SKM-1 treated with dmso at 0.1 percent for 144 hours (cell line): ENCODE results near the gene RTL1.

Experiments used
- DNase-seq: peaks from one replicate; lab custom pipeline; 2025; ENCODE audit not compliant: unreplicated experiment; lab: John Stamatoyannopoulos, UW

The RTL1 gene

GRCh38 chr14:100854435-100854834 is 49.1 kb downstream of the RTL1 start:
- no peak for DNase-seq

DNA sequence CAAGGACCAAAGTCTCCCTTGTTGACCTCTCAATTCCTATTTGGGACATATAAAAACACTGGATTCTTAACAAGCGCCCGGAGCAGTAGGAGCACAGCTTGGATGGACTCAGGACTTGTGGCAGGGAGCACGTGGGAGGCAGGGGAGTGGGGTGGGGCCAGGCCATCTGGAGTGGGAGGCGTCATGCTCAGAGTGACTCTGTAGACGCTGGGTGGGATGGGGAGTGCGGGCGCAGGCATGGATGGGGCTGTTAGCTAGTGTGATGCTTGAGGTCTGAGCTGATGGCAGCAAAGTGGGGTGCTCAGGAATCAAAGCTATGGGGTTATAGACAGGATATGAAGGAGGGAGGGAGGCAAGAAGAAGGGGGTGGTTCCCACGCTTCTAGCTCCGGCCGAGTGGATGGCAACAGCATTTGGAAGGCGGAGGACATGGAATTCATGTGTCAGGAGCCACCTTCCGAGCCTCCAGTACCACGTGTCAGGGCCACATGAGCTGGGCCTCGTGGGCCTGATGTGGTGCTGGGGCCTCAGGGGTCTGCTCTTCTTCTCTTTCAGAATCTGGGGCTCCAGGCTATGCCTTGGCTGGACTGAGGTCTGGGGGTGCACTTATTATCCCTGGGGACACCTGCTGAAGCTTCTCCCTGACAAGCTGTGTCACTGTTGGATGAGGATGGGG is 51.4 kb downstream of the RTL1 start:
- no peak for DNase-seq

DNA sequence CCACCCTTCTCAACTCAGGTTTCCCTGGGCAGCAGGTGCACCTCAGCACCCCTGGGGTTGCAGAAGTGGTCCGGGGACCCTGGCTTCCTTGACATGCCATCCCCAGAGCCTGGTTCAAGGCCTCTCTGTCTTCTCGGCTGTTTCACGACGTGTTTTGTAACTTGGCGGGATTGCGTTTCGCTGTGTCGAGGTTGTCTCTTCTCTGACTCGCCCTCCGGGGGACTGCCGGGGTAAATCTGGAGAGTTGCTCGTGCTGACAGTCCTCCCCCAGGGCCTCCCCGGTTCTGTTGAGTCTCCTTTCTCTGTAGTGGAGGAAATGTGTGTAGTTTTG is 52.0 kb downstream of the RTL1 start:
- DNase-seq = no peak

- peak; percentile 14 for DNase-seq
These were observed 52.5 kb downstream of the RTL1 start for GRCh38 chr14:100850841-100851585.

GRCh38 chr14:100849115-100849781 is 54.3 kb downstream of the RTL1 start:
- no peak for DNase-seq

DNA sequence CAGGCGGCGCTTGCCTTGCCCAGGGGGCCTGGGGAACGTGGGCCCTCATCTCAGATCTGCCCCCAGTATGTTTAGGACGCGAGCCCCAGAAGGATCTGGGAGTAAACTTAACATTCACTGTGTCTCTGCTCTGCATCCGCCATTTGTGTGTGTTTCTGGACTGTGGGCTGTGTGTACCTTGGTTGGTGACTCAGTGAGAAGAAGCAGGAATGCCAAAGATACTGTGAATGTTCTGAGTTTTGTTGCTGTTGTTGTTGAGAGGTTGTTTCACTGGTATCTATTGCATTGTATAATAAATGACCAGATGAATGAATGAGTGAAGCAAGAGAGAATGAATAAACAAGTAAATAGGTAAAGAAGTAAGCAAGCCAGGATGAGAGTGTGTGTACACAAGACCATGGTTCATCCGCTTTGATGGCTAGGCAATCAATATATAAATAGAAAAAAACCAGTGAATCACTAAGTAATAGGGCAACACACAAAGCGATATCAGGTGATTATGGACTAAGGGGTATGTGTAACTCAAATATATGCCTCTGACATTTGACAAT is 57.1 kb downstream of the RTL1 start:
- DNase-seq = no peak

GRCh38 chr14:100845341-100845740 is 58.2 kb downstream of the RTL1 start:
- DNase-seq = no peak

- DNase-seq = no peak
These were observed 58.7 kb downstream of the RTL1 start for GRCh38 chr14:100844846-100845245.

- DNase-seq = no peak
These were observed 59.1 kb downstream of the RTL1 start for GRCh38 chr14:100844421-100844820.

DNA sequence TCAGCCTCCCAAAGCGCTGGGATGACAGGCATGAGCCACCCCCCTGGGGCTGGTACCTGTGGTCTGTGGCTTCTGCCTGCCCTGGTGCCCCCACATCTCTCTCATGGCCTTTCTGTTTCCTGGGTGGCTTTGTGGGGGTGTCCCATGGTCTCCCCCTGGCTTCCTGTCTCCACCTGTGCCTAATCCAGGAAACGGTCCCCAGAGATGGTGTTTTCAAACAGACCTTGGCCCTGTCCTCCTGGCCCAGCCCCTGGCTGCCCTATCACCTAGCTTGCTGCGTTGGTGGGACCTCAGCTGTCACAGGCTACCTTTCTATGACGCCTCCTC is 59.5 kb downstream of the RTL1 start:
- no peak for DNase-seq

DNA sequence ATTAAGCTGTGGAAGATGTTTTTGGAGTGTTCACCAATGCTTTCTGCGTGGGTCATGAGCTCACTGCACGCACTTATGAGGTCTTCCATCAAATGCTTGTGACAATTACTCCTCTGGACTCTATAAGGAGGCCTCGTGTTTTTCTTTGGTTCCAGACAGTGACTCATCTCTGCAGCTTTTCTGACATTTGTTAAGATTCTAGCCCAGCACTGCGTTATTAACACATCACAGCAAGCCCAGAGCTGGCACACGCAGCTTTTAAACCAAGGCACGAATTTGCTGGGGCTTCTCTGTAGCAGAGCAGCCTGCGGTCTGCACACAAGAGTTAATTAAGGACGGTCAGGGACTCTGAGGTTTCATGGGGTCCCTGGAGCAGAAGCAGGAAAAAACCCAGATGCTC is 60.7 kb downstream of the RTL1 start:
- no peak for DNase-seq

DNA sequence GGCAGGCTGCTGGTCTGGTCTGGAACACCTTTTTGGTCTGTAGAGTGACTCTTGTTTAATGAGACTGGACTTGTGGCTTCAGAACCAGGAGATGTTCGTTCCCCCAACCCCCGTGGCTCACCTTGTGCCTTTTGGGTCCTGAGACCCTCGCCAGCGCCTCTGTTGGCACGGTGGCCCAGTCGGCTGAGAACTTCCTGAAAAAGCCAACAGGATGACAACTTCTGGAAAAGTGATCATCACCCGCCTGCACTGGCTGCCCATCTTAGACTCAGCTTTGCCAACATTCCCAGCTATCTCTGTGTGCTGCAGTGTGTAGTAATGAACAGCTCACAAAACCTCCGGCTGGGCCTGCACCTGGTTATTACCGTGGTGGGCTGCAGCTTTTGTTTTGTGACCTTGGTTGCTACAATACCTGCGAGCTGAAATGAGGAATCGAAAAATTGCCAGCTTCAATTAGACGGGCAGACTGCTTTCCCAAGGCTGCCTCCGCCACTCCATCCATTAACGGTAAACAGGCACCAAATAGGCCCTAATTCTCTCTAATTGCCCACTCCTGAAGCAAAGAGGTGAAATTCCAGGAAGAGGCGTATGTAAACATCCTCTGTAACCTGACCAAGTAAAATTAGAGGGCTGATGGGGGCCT is 61.6 kb downstream of the RTL1 start:
- no peak for DNase-seq

DNA sequence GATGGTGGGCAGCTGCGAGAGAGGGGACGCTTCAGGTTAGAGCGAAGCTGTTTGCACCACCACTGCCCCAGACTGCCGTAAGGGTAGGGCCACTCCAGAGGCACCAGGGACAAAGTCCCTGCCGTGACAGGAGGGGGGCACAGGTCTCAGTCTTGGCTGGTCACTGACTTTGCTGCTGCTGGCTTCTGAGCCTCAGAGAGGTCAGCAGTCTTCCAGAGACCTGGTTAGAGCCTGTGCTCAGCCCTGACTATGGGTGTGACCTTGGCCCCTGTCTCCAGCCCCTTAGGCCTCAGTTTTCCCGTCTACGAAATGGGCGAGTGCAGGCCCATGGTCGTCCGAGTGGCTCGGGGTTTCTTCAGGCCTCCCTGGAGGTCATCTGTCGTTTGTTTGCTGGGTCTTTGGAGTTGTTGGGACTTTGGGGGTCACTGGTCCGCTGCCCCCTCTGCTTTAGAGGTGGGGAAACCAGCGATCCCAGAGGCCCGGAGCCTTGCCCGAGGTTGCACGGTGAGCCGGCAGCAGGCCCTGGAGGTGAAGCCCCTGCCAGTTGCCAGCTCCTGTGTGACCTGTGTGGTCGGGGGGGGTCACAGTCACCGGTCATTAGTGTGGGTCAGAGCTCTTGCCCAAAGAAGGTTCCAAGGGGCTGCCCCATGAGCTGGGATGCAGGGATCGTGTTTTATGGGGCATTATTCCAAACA is 62.3 kb downstream of the RTL1 start:
- DNase-seq = no peak

DNA sequence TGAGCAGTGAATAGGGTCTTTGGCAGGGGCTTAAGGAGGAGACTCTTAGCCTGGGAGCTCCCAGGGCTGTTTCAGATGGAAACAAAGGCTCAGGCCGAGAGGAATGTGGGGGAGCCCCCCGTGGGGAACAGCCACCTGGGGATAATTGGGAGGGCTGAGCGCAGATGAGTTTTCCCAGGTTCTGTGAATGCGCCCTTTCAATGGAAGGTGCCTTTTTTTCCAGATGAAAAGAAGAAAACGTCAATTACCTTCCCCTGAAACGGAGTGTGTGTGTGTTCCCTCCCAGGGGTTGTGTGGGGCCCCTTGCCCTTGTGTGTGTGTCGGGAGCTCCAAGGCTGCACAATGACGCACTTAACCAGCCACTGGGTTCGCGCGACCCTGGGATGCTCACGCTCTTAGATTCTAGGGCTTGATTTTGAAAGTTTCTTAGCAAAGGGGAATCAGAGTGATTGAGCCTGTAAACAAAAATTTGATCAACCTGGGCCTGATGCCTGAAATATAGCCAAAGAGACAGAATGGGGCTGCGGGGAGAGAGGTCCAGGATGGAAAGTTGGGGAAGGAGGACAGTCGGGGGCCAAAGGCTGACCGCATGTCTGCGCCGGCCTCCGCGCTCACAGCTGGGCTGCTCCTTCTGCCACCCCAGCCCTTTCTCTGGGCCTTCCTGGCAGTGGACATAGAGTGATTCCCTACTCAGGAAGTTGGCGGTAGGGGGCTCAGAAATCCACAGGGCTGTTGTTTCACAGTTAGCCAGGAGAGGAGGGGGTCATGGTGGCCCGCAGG is 63.0 kb downstream of the RTL1 start:
- no peak for DNase-seq

DNA sequence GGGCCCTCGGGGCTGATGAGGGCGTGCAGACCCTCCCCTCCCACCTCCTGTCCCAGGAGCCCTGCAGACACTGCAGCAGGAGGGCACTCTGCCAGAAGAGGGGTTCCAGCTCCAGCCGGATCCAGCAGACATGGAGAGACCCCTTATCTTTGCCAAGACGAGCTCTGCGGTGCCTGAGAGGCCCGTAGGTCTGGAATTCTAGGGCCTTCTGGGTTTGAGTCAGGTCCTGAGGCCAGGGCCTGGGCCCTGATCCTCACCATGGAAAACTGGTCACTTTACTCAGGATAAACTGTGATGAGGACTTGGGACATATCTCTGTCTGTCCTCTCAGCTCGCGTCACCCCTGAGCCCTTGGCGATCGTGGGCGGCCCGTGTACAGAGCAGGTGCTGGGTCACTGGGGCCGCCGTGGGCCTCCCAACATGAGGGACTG is 63.8 kb downstream of the RTL1 start:
- DNase-seq = no peak

DNA sequence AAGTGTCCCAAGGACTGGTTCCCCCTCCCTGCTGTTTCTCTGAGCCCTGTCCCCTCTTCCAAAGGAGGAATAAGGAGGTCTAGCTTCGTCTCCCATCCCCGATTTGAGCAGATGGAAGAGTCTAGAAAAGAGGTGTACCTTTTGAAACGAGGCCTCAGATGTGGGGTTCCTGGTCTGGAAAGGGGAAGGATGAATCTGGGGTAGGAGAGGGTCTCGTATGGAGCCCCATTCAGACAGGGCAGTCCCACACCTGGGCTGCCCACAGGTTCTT is 64.3 kb downstream of the RTL1 start:
- DNase-seq = no peak

DNA sequence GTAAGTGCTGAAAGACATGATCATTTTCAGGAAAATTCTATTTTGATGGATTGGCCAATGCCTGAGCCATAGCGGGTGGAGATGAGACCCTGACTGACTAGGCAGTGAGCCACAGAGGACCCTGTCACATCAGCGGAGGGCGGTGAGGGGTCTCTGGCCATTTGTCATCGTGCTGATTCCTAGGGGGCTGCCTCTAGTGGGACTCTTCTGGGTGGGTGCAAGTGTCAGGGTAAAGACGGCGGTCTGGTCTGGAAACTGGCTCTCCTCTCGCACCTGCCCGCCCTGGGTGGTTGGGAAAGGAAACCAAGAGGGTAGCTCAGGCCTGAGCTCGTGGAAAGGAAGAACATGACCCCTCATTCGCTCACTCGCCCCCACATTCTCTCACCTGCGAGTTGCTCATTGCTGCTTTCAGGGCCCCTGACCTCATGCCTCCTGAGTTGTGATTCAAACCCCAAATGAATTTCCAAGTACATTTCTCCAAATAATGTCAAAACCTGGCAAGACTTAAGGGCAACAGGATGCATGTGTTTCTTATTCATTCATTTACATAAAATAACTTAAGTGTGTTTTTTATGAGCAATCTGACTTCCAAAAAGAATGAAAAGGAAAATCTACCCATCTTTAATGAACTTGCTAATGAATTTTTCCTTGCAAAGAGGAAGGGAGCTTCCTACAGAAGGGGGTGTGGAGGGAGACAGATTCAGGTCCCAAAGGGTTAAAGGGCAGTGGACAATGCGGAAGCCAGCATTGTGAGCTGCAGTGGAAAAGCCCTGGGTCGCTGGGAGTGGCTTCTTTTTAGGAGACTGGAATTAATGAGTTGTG is 64.8 kb downstream of the RTL1 start:
- no peak for DNase-seq

DNA sequence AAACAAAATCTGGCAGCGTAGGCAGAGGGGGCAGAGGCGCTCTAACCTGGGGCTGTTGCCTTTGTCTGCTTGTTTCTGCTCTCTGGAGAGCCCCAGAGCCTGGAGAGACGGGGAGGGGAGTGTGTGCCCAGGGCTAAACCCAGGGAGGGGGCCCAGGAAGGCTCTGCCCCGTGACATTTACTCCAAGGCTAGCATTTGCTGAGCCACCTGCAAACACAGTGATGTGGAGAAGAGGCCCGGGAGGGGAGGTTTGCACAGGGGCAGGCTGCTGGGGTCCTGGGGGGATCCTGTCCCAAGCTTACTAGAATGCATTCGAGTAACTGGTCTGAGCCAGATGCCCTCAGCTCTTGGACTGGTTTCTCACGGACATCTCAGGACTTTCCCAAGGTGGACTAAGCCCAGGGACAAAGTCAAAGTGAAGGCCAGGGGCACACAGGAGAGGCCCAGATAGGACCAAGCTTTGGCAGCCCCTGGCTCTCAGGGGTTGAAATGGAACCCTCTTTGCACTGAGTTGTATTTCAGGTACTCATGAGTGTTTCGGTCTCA is 65.6 kb downstream of the RTL1 start:
- no peak for DNase-seq
